Measurements from ENCODE around the gene PDZRN3. TPM values are rescaled to one million over a fixed set of nuclear protein-coding genes. Genes with fewer than 3 reads are reported as not detected.

The PDZRN3 gene
- total and polyA plus RNA-seq, 7 donors = 2.5 to 39.3 (median 16.0) TPM

GRCh38 chr3:73575953-73576352 is 48.8 kb downstream of the PDZRN3 start:
- ATAC-seq (no peak), DNase-seq (no peak)
- H3K36me3 ChIP-seq (ENCODE audit: insufficient read depth in 1 of 2, low read depth in 1 of 2) = no peaks in the 10 kb centered on the region
- intact Hi-C loops (cut with DNase I) = no loop called here
- H3K27ac ChIP-seq = peak overlapping the region; percentile 65
- TF ChIP-seq CTCF (IDR thresholded peaks at IDR 0.05) = no peak
- no peaks in the 10 kb centered on the region for H3K27me3 ChIP-seq (ENCODE audit: insufficient read depth in 3 of 3, low read length in 2 of 3)
- WGBS, 3 donors = 81 to 94% (median 83%) methylated on average over 3 of the region's 3 CpGs
- peaks cover 56% of the 10 kb centered on the region for H3K4me1 ChIP-seq
- H3K4me3 ChIP-seq = no peak overlapping the region
- H3K9me3 ChIP-seq = no peaks in the 10 kb centered on the region

- intact Hi-C loops (cut with DNase I) = no loop called here
- no peak for DNase-seq
- Histone ChIP-seq H3K27me3 (ENCODE audit: insufficient read depth in 3 of 3, low read length in 2 of 3) (no peaks in the 10 kb centered on the region), H3K4me3 (no peak overlapping the region), H3K36me3 (ENCODE audit: insufficient read depth in 1 of 2, low read depth in 1 of 2) (no peaks in the 10 kb centered on the region), H3K27ac (peak overlapping the region; percentile 23), H3K4me1 (peaks cover 52% of the 10 kb centered on the region), H3K9me3 (no peaks in the 10 kb centered on the region)
- TF ChIP-seq CTCF (IDR thresholded peaks at IDR 0.05) = no peak
- WGBS, 3 donors = 38 to 66% (median 41%) methylated on average over 2 of the region's 2 CpGs
- ATAC-seq = no peak
Measured at GRCh38 chr3:73575519-73575918, 49.2 kb downstream of the PDZRN3 start.

DNA sequence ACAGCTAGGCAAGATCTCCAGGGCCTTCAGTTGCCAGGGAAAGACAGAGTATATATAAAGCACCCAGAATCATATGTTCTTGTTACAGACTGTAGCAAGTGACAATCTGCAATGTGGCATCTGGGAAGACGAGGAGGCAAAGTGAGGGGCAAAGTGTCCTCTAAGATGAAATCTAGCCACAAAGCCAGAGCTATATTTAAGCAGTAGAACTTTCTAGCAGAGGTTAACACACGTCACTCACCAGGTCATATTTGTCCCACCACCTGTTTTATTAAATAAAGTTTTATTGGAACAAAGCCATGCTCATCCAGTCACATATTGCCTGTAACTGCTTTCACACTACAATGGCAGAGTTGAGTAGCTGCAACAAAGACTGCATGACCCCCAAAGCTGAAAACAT is 51.5 kb downstream of the PDZRN3 start:
- no peak for TF ChIP-seq CTCF (IDR thresholded peaks at IDR 0.05)
- H3K4me1 ChIP-seq = peaks cover 63% of the 10 kb centered on the region
- ATAC-seq = peak; percentile 35 to 73 (median 38)
- H3K27me3 ChIP-seq (ENCODE audit: insufficient read depth in 3 of 3, low read length in 2 of 3) = no peaks in the 10 kb centered on the region
- no peaks in the 10 kb centered on the region for H3K36me3 ChIP-seq (ENCODE audit: insufficient read depth in 1 of 2, low read depth in 1 of 2)
- no peaks in the 10 kb centered on the region for H3K9me3 ChIP-seq
- H3K27ac ChIP-seq = peak overlapping the region; percentile 80
- intact Hi-C loops (cut with DNase I) = no loop called here
- H3K4me3 ChIP-seq = no peak overlapping the region
- 28 to 37% (median 35%) methylated on average over 2 of the region's 2 CpGs for WGBS, 3 donors
- DNase-seq = no peak

DNA sequence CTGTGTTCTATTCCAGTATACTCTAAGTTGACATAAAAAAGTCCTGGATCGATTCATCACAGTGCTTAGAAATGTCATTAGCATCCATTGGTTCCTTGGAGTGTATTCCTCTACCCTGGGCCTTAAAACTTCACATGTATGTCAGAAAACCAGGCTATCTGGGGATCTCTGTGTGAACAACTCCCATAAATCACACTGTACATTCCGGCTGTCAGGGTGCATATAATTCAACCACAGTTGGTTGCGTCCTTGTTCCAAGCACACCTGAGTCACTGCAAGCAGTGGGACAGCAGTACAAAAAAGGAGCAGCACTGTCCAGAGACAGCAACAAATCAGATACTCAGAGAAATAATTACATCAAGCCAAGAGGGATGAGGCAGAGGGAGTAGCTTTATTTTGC is 52.4 kb downstream of the PDZRN3 start:
- Histone ChIP-seq H3K27me3 (ENCODE audit: insufficient read depth in 3 of 3, low read length in 2 of 3) (no peaks in the 10 kb centered on the region), H3K4me1 (peaks cover 65% of the 10 kb centered on the region), H3K27ac (peak overlapping the region; percentile 80), H3K9me3 (no peaks in the 10 kb centered on the region), H3K36me3 (ENCODE audit: insufficient read depth in 1 of 2, low read depth in 1 of 2) (no peaks in the 10 kb centered on the region), H3K4me3 (no peak overlapping the region)
- WGBS, 3 donors = 36 to 59% (median 49%) methylated on average over 3 of the region's 3 CpGs
- DNase-seq (no peak), ATAC-seq (peak; percentile 74 to 95 (median 93))
- no peak for TF ChIP-seq CTCF (IDR thresholded peaks at IDR 0.05)
- intact Hi-C loops (cut with DNase I) = no loop called here

- Histone ChIP-seq H3K36me3 (ENCODE audit: insufficient read depth in 1 of 2, low read depth in 1 of 2) (no peaks in the 10 kb centered on the region), H3K27me3 (ENCODE audit: insufficient read depth in 3 of 3, low read length in 2 of 3) (no peaks in the 10 kb centered on the region), H3K27ac (peak overlapping the region; percentile 80), H3K4me1 (peaks cover 57% of the 10 kb centered on the region), H3K9me3 (no peaks in the 10 kb centered on the region), H3K4me3 (no peak overlapping the region)
- TF ChIP-seq CTCF (IDR thresholded peaks at IDR 0.05) = no peak
- ATAC-seq = no peak
- no peak for DNase-seq
- intact Hi-C loops (cut with DNase I) = no loop called here
- 65 to 71% (median 65%) methylated on average over 10 of the region's 10 CpGs for WGBS, 3 donors
Measured at GRCh38 chr3:73571238-73571794, 53.4 kb downstream of the PDZRN3 start.

All from psoas muscle (tissue), 8 donors.